NOMO-1 treated with DMSO at 0.1 percent for 48 hours (cell line): ENCODE results near the gene PDE8B.
"Not testable (repeated sequence)": the region's sequence is repeated elsewhere in the genome, so short reads cannot be mapped to it uniquely, and the experiment has no call there.

Experiments
- DNase-seq: peaks from one replicate; lab custom pipeline; 2025; ENCODE audit not compliant: unreplicated experiment; lab: John Stamatoyannopoulos, UW

PDE8B gene

GRCh38 chr5:77427998-77428397, 217.5 kb downstream of the PDE8B start:
- DNase-seq: no peak

- DNase-seq: no peak
Observed at GRCh38 chr5:77428526-77428925, 218.0 kb downstream of the PDE8B start.

- no peak for DNase-seq
Observed at GRCh38 chr5:77430726-77431125, 220.2 kb downstream of the PDE8B start.

- DNase-seq: no peak
Observed at GRCh38 chr5:77431286-77431685, 220.8 kb downstream of the PDE8B start.

DNA sequence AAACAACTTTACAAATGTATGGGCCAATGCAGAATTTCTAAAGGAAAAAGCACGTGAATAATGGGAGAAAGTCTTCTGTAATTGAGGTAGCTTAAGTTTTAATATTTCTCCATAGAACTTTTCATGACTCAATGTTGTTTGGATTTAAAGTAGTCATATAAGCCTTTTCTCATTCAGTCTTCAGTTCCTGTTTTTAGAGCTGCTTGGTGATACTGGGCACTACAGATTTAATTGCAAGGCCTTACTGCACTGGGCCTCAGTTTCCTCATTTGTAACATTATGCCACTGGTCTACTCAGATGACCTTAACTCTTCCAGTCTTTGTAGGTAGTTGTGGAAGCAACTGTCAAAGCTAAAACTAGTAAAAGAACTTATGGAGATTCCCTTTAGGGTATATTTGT, 221.2 kb downstream of the PDE8B start:
- DNase-seq: no peak

GRCh38 chr5:77437194-77437593, 226.7 kb downstream of the PDE8B start:
- DNase-seq: no peak

- no peak for DNase-seq
Observed at GRCh38 chr5:77438071-77438470, 227.6 kb downstream of the PDE8B start.

- no peak for DNase-seq
Observed at GRCh38 chr5:77443670-77444069, 233.2 kb downstream of the PDE8B start.

DNA sequence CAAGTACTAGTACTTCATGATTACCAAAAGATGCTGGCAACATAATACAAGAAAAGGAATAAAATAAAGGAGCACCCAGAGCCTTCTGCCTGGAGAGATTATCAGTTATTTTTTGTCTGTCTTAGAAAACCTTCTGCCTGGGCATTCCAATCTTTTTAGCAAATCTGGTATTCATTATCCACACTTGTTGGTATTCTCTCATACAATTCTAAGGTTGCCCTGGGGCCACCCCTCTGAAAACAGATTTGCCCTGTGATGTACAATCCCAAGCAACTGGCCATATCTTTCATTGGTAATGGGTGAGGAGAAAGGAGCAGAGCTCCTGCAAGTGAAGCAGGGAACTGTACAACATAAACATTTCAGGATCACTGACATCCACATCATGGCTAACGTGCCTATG, 233.9 kb downstream of the PDE8B start:
- no peak for DNase-seq

DNA sequence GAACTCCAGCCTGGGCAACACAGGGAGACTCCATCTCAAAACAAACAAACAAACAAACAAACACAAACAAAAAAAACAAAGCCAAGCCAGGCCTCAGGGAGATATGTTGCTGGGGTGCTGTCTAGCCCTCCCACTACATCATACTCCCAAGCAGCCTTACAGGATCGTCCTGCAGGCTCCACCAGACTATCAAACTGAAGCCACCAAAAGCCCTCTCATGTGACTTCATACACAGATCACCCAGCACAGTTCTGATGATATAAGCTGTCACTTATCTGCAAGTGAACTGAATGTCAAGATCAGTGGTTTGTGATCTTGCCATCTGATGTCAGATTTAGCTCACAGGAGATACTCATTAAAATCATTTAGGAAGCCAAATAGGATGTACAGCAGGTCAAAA, 238.4 kb downstream of the PDE8B start:
- no peak for DNase-seq

GRCh38 chr5:77449277-77449676, 238.8 kb downstream of the PDE8B start:
- DNase-seq: peak; percentile 43

- no peak for DNase-seq
Observed at GRCh38 chr5:77449981-77450380, 239.5 kb downstream of the PDE8B start.

- DNase-seq: no peak
Observed at GRCh38 chr5:77452351-77452750, 241.9 kb downstream of the PDE8B start.

- DNase-seq: no peak
Observed at GRCh38 chr5:77454123-77454522, 243.6 kb downstream of the PDE8B start.

GRCh38 chr5:77461287-77461686, 250.8 kb downstream of the PDE8B start:
- no peak for DNase-seq

GRCh38 chr5:77463905-77464304, 253.4 kb downstream of the PDE8B start:
- DNase-seq: no peak

GRCh38 chr5:77468875-77469274, 258.4 kb downstream of the PDE8B start:
- not testable (repeated sequence) for DNase-seq

- not testable (repeated sequence) for DNase-seq
Observed at GRCh38 chr5:77475041-77475440, 264.6 kb downstream of the PDE8B start.
